Fibroblast of the conjunctiva (primary cell): ENCODE data around the gene STOM.

ENCODE experiments used
- DNase-seq: peaks from one replicate; pipeline ENCODE4 v3.0.0-alpha.2; 2010; ENCODE audit warnings: low read depth

Gene STOM

DNA sequence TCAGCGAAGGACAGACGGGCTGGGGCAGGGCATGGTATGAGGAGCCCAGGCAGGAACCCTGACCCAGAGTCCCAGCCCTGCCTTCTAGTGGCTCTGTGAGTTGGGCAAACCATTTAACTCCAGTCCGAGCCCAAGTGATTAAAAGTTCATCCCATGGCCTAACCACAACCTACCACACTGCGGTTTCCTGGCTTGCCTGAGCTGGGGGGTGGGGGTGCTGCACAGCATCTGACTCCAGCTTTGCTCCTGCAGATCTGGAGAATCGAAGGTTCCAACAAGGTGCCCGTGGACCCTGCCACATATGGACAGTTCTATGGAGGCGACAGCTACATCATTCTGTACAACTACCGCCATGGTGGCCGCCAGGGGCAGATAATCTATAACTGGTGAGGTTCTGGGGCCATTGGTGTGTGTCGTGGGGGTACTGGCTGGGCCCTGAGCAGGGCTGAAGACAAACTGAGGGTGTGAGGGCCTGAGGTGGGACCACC, 49.0 kb downstream of the STOM start:
- no peak for DNase-seq

DNA sequence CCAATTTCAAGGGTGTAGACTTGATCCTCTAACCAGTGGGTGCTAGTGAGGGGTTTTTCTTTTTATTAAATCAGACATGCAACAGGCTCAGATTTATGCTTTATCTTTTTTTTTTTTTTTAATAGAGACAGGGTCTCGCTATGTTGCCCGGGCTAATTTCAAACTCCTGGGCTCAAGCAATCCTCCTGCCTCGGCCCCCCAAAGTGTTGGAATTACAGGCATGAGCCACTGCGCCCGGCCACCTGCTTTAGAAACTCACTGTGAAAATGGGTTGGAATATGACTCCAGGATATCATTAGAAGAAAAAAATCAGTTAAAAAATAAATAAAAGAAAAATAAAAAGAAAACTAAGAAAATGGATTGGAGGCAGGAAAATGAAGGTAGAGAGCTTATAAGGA, 50.7 kb downstream of the STOM start:
- no peak for DNase-seq

DNA sequence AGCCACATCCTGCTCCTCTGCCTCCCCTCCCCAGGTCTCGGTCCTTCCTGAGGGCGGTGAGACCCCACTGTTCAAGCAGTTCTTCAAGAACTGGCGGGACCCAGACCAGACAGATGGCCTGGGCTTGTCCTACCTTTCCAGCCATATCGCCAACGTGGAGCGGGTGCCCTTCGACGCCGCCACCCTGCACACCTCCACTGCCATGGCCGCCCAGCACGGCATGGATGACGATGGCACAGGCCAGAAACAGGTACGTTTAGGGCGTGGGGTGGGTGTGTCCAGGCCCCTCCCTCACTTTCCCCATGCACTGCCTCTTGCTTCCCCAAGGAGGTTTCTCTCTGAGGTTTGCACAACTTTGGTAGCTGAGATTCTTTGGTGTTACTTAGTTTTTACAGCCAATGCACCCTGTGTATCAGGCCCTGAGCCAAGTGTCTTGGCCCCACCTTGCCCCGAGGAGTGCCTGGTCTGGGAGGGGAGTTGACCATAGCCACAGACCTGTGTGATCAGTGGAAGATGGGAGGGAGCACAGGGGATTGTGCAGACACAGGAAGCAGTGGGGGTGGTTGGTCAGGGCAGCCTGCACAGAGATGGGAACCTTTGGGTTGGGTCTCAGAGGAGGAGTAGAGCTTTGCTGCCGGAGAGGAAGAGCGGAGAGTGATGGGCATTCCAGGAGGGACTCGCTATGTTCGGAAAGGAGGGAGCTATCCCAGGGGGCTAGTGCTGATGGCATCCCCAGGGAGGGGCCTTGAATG, 51.2 kb downstream of the STOM start:
- DNase-seq, result no peak

DNA sequence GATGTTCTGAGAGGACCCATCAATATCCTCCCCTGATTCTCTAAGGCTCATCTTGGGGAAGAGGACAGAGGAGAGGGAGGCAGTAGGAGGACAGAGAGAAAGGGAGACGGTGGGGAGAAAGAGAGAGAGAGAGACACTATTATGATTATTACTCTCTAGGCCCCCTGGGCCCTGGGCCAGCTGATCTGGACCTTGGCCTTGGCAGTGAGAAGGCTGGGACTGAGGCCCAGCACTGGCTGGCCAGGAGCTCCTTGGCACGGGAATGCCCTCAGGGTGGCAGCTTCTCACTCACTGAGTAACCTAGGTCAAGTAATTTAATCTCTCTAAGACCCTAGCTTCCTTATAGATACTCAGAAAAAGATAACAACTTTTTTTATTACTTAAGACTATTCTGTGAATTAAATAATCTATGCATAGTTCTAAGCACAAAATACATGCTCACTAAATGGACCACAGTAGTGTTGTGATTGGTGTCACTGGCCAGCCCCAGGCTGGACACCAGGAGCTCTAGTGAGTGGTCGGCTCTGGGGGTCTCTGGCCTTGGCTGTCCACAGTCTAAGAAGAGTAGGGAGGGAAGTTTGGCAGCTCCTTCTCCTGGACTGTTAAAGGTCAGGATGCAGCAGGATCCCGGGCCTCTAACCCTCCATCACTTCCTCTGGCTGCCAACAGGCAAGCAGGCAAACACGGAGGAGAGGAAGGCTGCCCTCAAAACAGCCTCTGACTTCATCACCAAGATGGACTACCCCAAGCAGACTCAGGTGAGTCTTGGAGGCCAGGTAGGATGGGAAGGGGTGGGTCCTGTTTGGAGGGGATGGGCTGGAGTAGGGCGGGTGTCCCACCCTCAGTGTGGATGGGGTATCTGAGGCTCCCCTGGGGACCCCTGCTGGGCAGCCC, 52.1 kb downstream of the STOM start:
- no peak for DNase-seq

DNA sequence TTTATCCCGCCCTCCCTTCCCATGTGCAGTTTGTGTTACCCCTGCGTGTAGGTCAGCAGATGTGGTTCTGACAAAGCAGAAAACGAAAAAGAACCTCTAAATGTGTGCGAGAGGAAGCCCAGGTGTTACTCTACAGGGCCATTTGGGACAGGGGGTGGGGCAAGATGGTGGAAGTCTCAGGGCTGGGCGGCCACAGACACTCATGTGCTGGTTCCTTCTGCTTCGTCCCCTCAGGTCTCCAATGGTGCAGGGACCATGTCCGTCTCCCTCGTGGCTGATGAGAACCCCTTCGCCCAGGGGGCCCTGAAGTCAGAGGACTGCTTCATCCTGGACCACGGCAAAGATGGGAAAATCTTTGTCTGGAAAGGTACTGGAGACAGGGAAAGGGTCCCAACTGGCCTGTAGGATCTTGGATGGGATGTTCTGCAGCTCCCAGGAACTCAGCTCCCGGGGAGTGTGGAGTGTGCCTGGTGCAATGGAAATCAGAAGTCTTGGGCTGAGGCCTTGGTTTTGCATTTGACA, 53.1 kb downstream of the STOM start:
- DNase-seq, result no peak

DNA sequence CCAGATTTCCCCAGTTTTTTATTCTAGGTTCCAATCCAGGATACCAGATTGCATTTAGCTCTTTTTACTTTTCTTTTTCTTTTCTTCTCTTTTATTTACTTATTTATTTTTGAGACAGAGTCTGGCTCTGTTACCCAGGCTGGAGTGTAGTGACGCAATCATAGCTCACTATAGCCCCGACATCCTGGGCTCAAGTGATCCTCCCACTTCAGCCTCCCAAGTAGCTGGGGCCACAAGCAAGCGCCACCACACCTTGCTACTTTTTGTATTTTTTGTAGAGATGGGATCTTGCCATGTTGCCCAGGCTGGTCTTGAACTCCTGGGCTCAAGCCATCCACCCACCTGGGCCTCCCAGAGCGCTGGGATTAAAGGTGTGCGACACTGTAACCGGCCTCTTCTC, 53.7 kb downstream of the STOM start:
- no peak for DNase-seq

DNA sequence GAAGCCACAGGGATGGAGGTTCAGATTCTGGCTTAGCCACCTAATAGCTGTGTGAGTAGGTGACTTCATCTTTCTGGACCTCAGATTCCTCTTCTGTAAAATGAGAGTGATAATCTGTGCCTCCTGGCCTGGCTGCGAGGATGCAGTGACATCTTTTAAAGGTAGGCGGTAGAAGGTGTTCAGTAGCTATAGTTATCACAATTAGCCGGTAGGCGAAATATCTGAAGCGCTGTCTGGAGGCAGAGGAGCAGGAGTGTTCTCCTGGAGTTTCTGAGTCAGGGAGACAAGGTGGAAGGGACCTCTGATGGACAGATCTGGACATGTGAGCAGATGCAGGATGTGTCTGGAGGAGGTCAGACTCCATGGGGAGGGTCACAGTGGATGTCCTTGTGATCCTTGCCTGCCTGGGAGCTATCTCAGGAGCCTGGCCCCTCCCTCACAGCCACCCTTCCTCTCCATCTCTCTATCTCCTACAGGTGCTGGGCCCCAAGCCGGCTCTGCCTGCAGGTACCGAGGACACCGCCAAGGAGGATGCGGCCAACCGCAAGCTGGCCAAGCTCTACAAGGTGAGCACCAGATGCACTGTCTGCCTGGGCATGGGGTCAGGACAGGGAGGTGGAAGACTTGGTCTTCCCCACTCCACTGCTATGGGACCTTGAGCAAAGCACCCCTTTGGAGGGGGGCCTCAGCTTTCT, 56.4 kb downstream of the STOM start:
- DNase-seq, result no peak

DNA sequence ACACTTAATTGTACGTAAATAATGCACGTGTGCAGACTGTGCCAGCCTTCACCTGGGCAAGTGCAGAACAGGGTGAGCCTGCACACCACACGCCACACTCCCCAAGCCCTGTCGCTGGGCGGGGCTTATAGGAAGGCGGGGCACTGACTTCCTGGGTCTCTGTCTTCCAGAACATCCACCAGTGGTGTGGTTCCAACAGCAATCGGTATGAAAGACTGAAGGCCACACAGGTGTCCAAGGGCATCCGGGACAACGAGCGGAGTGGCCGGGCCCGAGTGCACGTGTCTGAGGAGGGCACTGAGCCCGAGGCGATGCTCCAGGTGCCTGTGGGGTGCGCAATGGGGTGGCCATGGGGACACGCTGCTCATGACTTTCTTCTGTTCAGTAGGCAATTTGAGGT, 57.9 kb downstream of the STOM start:
- no peak for DNase-seq

DNA sequence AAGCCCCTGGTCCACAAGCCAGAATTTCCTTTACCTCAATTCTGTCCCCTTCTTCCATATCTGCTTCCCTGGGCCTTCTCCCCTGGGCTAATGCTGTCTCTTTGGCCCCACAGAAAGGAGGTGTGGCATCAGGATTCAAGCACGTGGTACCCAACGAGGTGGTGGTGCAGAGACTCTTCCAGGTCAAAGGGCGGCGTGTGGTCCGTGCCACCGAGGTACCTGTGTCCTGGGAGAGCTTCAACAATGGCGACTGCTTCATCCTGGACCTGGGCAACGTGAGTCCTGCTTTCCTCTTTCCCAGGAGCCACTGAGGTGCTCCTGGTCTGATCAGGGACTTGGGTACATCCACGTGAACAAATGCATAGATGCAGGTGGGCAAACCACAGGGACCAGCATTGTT, 59.5 kb downstream of the STOM start:
- DNase-seq, result no peak

DNA sequence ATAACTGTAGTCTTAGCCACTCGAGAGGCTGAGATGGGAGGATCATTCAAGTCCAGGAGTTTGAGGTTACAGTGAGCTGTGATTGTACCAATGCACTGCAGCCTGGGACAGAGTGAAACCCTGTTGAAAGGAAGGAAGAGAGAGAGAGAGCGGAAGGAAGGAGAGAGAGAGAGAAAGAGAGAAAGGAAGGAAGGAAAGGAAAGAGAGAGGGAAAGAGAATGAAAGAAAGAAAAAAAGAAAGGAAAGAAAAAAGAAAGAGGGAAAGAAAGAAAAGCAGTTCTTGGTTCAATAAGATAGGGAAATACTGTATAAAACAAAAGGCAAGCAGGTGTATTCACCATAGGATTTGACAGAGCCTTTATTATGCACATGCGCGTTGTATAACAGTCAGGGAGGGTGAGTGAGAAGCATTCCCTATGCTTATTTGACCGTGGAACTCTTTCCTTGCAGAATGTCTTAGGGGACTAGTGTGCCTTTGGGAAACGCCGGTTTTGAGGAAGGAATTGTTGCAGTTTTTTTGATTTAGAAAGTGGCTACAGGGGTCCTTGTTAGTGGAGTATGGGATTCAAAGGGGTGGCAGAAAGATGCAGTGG, 60.1 kb downstream of the STOM start:
- DNase-seq, result no peak

DNA sequence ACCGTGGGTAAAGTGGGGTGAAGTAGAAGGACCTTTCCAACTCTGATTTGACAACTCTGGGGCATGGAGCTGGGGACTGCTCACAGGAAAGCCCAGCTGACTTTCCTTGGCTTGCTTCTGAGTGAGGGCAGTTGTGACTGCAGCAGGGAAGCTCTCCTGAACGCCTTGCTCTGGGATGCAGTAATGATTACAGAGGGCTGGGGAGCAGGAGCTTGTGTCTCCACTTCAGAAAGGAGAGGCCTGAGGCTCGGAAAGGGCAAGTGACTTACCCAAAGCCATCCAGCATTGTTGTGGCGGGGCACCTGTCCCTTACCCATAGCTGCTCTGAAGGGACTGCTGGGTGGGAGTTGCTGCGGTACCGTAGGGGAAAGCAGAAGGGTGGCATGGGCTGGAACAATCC, 60.9 kb downstream of the STOM start:
- no peak for DNase-seq

DNA sequence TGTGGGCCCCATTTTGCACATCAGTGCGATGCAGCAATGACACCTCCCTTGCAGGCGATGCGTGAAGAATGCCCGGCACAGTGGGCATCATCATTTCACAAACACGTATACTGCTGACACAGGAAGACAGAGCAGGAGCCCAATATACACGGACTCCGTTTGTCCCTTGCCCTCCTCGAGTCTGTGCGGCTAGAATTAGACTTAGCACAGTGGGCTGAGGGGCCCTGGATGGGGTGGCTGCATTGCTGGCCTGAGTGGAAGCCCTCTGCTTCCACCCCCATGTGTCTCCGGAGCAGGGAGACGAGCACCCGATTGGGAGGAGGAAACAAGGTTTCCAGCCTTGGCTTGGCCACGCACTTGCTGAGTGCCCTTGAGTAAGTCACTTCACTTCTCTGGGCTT, 61.3 kb downstream of the STOM start:
- DNase-seq, result no peak

DNA sequence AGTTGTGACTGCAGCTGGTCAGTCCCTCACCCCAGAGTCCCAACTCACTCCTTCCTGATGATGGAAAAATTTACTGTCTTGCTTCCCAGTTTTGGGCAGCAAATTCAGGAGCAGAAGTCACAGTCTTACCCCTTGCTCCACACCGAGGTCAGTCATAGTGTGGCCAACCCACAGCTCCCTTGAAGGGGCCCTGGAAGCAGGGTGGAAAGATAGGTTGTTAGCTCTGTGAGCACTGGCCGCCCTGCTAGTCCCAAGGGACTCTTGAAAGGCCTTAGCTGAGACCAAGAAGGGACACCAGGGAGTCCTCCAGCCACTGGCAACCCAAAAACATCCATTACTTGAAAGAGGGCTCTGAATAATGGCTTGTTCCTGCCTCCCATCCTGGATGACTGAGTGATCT, 62.1 kb downstream of the STOM start:
- DNase-seq, result no peak

DNA sequence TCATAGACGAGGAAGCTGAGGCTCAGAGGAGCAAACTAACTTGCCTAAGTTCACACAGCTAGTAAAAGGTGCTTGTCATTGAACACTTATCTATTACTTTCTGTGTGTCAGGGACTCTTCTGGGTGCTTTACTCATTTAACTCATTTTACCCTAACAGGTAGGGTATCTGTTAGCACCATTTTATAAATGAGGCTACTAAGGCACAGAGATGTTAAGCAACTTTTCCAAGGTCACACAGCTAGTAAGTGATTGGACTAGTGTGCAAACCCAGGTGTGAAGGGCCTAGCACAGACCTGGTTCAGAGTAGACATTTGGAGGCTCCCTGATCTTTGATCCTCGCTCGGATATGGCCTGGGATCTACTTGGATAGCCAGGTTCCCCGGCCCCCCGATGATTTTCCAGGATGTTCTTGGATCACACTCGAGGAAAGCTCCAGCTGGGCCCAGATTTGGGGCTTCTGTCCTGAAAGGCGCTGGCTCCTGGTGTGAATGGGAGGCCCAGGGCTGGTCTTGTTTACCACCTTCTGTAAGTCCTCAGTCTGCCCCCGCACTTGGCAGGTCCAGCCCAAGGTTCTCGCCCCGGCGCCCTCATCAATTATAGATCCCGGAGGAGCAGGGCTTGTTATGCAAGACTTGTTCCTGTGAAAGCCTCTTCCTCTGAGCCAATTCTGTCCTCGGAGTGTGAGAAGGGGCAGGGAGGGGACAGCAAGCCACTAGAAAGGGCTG, 64.6 kb downstream of the STOM start:
- no peak for DNase-seq

DNA sequence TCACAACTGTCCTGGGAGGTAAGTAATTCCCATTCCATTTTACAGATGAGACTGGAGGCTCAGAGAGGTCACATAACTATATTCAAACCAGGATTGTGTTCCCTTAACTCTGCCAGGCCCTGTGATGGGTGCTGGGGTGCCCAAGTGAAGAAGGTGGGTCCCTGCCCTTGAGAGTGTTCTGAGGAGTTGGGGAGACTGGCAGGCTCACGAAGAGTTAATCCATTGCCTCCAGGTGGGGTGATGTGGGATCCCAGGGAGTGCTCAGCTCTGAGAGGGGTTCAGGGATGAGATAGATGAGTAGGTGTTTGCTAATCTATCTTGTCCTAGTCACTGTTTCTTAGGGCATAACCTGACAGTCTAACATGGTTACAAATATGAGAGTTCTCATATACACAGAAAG, 65.3 kb downstream of the STOM start:
- DNase-seq, result no peak

DNA sequence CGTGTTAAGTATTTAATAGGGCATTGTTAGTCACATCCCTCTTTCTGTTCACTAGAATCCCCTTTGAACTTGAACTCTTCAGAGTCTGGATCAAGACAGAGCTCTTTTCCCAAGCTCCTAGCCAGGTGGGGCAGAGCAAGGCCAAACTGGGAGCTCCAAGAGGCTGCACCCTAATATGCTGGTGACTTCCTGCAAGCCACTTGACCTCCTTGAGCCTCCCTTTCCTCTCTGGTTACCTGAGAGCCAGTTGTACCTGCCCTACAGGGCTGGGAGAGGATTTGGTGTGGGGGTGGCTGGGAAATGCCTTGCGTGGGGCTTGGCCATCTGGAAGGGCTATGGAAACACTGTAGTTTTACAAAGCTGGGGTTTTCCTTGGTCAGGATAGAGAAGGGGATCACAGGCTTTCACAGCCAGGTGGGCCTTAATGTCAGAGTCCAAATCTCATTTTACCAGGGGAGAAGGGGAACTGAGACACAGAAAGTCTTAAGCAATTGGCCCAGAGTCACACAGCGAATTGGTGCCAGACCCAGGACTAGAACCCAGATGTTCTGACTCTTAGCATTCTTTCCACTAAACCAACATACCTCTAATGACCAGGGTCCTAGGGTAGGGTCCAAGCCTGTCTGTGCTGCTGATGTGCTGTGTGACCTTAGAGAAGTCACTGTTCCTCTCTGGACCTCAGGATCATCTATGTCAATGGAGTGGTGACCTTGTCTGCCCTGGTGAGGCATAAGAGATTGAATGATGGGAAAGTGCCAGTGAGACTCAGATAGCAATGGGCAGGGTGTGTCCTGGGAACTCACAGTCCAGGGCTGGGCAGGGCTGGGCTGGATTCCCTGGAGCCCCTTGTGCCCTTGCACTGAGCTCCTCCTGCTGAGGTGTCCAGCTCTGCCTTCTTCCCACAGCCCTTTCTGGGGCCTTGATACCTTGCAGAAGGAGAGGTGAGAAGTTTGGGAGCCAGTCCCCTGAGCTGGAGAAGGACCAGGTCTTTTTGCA, 66.3 kb downstream of the STOM start:
- no peak for DNase-seq

DNA sequence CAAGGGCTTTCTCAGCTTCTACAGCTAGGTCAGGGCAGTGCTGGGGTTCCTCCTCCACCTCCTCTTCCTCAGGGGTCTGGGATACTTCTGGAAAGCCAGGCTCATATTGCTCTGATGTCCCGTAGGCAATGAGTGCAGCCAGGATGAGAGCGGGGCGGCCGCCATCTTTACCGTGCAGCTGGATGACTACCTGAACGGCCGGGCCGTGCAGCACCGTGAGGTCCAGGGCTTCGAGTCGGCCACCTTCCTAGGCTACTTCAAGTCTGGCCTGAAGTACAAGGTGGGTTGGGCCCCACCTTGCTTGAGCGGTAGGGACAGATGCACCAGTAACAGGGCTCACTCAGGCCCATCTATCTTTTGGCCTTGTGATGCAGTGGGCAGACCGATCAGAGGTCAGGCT, 67.3 kb downstream of the STOM start:
- DNase-seq, result no peak

DNA sequence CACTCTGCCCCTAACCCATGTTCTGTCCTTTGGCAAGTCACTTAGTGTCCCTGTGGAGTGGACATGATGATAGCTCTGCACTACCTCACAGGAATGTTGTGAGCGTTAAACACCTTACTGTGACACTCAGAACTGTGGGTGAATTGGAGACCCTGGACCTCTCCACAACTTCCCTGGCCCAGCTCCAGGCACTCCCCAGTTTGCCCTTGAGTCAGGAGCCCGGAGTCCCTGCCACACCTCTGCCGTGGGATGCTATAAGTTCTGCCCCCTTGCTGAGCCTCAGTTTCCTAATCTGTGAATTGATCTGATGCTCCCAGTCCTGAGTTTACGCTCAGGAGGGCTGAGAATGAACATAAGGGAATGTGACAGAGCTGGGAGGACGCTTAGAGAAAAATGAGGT, 67.7 kb downstream of the STOM start:
- DNase-seq, result no peak

DNA sequence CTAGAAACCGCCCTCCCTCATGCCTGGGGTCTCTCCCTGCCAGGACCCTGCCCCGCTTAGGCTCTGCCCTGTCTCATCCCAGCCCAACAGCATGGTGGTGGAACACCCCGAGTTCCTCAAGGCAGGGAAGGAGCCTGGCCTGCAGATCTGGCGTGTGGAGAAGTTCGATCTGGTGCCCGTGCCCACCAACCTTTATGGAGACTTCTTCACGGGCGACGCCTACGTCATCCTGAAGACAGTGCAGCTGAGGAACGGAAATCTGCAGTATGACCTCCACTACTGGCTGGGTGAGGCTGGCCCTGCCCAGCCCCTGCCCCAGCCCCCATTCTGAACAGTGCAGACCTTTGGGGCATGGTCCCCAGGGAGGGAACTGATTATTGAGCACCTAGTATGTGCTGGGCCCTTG, 68.2 kb downstream of the STOM start:
- no peak for DNase-seq
